K562 (cell line): ENCODE results near the gene PARPBP. TPM values are rescaled to one million over a fixed set of nuclear protein-coding genes. Genes with fewer than 3 reads are reported as not detected.

Experiments used
- CREM ChIP-seq: IDR thresholded peaks from 2 replicates; pipeline ENCODE4 v1.6.1; 2014; ENCODE audit warnings: antibody characterized with exemption, low read depth
- GTF2F1 ChIP-seq: IDR thresholded peaks from 2 replicates; pipeline ENCODE4 v1.6.1; 2011; ENCODE audit warnings: low read depth, low read length, improper control_type of control experiment
- RFX5 ChIP-seq: IDR thresholded peaks from 2 replicates; pipeline ENCODE4 v1.6.1; 2011; ENCODE audit warnings: low read depth, mild to moderate bottlenecking, improper control_type of control experiment, low read length
- ZNF274 ChIP-seq: IDR thresholded peaks from 2 replicates; pipeline ENCODE4 v1.6.1; 2011; ENCODE audit warnings: low read depth, mild to moderate bottlenecking, low read length, moderate library complexity, borderline replicate concordance
- polyA plus RNA-seq, 8 experiments: library from polyadenylated mRNA; depleted of rRNA in 4 of 8; stranded (reverse) in 5 of 8; unstranded in 3 of 8; fragments of >200 nt; fragmentation: Nextera tagmentation in 2 of 8; fragmentation: Illumina TruSeq in 1 of 8; extraction: Ambion mirVana in 2 of 8; extraction: Trizol in 1 of 8; gene quantifications; 2 replicates each; pipeline versions ENCODE4 v1.2.1 to v1.2.3, GENCODE V29; 2011 to 2014; ENCODE audit warnings: inconsistent platforms in 1 of 8, missing spikeins in 1 of 8
- total RNA-seq, 7 experiments: library from RNA; depleted of rRNA in 6 of 7; stranded (reverse); fragments of >200 nt in 6 of 7; fragmentation: Illumina TruSeq in 2 of 7; extraction: Trizol in 2 of 7; gene quantifications; 2 replicates each; pipeline versions ENCODE4 v1.2.1 to v1.2.3, GENCODE V29; 2011 to 2021; ENCODE audit warnings: low replicate concordance in 1 of 7
- TF ChIP-seq, protein P1 (sequence below): fragments of 250-450 bp; sonication (Bioruptor Pico); IDR thresholded peaks from 2 replicates; pipeline ENCODE4 v1.4.0; 2020; ENCODE audit warnings: mild to moderate bottlenecking, moderate library complexity, borderline replicate concordance
- TF ChIP-seq, protein P2 (sequence below): fragments of 450-650 bp; IDR thresholded peaks from 2 replicates; pipeline ENCODE4 v1.6.1; 2016; ENCODE audit warnings: low read depth

PARPBP gene
- total and polyA plus RNA-seq, 9 of the 15 experiments (the other 6 are each of a cell fraction or from before 2014, with no cell fraction given) = 26.1 to 62.5 (median 49.0) TPM

DNA sequence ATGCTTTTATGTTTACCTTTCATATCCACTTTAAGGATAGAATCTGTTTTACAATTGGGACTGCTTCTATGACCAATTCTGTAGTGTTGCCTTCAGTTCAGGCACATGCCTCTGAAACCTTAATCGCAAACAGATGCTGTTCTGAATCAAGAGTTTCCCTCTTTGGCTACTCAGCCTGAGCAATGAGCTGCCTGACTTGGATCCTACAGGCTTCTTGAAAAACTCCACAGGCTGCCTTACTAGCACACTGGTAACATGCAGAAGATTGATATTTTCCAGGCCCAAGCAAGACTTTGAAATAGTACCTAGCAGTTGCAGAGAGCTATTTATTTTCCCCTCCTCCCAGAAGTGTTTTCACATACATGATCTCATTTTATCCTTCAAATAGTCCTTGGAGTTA lies 112.5 kb downstream of the PARPBP start (continued):
- TF ChIP-seq, protein P1, sequence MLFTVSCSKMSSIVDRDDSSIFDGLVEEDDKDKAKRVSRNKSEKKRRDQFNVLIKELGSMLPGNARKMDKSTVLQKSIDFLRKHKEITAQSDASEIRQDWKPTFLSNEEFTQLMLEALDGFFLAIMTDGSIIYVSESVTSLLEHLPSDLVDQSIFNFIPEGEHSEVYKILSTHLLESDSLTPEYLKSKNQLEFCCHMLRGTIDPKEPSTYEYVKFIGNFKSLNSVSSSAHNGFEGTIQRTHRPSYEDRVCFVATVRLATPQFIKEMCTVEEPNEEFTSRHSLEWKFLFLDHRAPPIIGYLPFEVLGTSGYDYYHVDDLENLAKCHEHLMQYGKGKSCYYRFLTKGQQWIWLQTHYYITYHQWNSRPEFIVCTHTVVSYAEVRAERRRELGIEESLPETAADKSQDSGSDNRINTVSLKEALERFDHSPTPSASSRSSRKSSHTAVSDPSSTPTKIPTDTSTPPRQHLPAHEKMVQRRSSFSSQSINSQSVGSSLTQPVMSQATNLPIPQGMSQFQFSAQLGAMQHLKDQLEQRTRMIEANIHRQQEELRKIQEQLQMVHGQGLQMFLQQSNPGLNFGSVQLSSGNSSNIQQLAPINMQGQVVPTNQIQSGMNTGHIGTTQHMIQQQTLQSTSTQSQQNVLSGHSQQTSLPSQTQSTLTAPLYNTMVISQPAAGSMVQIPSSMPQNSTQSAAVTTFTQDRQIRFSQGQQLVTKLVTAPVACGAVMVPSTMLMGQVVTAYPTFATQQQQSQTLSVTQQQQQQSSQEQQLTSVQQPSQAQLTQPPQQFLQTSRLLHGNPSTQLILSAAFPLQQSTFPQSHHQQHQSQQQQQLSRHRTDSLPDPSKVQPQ (CRISPR knock-in tag) = no peak
- TF ChIP-seq CREM (no peak), ZNF274 (no peak), RFX5 (no peak), GTF2F1 (no peak)
- TF ChIP-seq, protein P2, sequence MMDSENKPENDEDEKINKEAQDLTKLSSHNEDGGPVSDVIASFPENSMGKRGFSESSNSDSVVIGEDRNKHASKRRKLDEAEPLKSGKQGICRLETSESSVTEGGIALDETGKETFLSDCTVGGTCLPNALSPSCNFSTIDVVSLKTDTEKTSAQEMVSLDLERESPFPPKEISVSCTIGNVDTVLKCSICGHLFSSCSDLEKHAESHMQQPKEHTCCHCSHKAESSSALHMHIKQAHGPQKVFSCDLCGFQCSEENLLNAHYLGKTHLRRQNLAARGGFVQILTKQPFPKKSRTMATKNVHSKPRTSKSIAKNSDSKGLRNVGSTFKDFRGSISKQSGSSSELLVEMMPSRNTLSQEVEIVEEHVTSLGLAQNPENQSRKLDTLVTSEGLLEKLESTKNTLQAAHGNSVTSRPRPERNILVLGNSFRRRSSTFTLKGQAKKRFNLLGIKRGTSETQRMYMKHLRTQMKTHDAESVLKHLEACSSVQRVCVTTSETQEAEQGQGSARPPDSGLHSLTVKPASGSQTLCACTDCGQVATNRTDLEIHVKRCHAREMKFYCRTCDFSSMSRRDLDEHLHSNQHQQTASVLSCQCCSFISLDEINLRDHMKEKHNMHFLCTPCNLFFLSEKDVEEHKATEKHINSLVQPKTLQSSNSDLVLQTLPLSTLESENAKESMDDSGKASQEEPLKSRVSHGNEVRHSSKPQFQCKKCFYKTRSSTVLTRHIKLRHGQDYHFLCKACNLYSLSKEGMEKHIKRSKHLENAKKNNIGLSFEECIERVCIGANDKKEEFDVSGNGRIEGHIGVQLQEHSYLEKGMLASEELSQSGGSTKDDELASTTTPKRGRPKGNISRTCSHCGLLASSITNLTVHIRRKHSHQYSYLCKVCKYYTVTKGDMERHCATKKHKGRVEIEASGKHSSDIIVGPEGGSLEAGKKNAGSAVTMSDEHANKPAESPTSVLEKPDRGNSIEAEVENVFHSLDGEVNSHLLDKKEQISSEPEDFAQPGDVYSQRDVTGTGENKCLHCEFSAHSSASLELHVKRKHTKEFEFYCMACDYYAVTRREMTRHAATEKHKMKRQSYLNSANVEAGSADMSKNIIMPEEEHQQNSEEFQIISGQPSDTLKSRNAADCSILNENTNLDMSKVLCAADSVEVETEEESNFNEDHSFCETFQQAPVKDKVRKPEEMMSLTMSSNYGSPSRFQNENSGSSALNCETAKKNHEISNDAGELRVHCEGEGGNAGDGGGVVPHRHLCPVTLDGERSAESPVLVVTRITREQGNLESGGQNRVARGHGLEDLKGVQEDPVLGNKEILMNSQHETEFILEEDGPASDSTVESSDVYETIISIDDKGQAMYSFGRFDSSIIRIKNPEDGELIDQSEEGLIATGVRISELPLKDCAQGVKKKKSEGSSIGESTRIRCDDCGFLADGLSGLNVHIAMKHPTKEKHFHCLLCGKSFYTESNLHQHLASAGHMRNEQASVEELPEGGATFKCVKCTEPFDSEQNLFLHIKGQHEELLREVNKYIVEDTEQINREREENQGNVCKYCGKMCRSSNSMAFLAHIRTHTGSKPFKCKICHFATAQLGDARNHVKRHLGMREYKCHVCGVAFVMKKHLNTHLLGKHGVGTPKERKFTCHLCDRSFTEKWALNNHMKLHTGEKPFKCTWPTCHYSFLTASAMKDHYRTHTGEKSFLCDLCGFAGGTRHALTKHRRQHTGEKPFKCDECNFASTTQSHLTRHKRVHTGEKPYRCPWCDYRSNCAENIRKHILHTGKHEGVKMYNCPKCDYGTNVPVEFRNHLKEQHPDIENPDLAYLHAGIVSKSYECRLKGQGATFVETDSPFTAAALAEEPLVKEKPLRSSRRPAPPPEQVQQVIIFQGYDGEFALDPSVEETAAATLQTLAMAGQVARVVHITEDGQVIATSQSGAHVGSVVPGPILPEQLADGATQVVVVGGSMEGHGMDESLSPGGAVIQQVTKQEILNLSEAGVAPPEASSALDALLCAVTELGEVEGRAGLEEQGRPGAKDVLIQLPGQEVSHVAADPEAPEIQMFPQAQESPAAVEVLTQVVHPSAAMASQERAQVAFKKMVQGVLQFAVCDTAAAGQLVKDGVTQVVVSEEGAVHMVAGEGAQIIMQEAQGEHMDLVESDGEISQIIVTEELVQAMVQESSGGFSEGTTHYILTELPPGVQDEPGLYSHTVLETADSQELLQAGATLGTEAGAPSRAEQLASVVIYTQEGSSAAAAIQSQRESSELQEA = no peak
